Ovary (tissue), 9 donors: ENCODE results near the gene CAB39. TPM values are rescaled to one million over a fixed set of nuclear protein-coding genes. Genes with fewer than 3 reads are reported as not detected.

Experiments used
- DNase-seq, 5 donors: peaks; one replicate each; pipeline ENCODE4 v3.0.0-alpha.2; 2019 to 2020
- H3K27ac ChIP-seq, 2 donors: fragments of 200-600 bp; one replicate each; pipeline versions ENCODE4 v1.5.1 to v1.8.0; 2019 to 2022
- H3K27me3 ChIP-seq: fragments of 200-600 bp; one replicate; pipeline ENCODE4 v1.8.0; 2022
- H3K36me3 ChIP-seq: fragments of 200-600 bp; sonication (generic); one replicate; pipeline ENCODE4 v1.5.1; 2019
- H3K4me1 ChIP-seq: one replicate; pipeline ENCODE4 v1.8.1; 2013; ENCODE audit warnings: mild to moderate bottlenecking, moderate library complexity; ENCODE audit not compliant: insufficient read depth
- H3K4me3 ChIP-seq: fragments of 200-600 bp; sonication (generic); one replicate; pipeline ENCODE4 v1.5.1; 2017
- H3K9me3 ChIP-seq, 2 donors: fragments of 200-600 bp in 1 of 2; sonication (generic) in 1 of 2; one replicate each; pipeline versions ENCODE4 v1.5.1 to v1.8.1; 2013 to 2019; ENCODE audit warnings: mild to moderate bottlenecking in 1 of 2, moderate library complexity in 1 of 2
- CTCF ChIP-seq, 3 donors: fragments of 450-650 bp in 2 of 3; fragments of 200-600 bp in 1 of 3; IDR thresholded peaks; one replicate each; pipeline versions ENCODE4 v1.5.1 to v1.8.0; 2016 to 2022; ENCODE audit warnings: antibody characterized with exemption in 3 of 3, mild to moderate bottlenecking in 1 of 3
- EP300 ChIP-seq: sonication (generic); formaldehyde crosslinking; IDR thresholded peaks from one replicate; pipeline ENCODE4 v1.6.1; 2017; ENCODE audit warnings: antibody characterized with exemption
- POLR2A ChIP-seq: fragments of 450-650 bp; IDR thresholded peaks from one replicate; pipeline ENCODE4 v1.6.1; 2017; ENCODE audit warnings: antibody characterized with exemption, mild to moderate bottlenecking, moderate library complexity
- WGBS, 3 donors: extraction: QIAGEN DNeasy Blood & Tissue Kit in 1 of 3; methylation state at CpG; one replicate each; pipeline versions ENCODE4 v1.1.5 to v1.1.7; 2013 to 2017; 5-methylcytosine and 5-hydroxymethylcytosine counted together
- intact Hi-C, 4 donors: fragments of 100-400 bp; cut with DNase I; formaldehyde crosslinking; loops; one replicate each; pipeline versions ENCODE4 v1.11.0 to v1.15.1; 2022 to 2023
- polyA plus RNA-seq, 2 donors: library from polyadenylated mRNA; stranded (reverse); fragments of 200-250 nt in 1 of 2; fragments of 350-450 nt in 1 of 2; fragmentation: Illumina TruSeq in 1 of 2; extraction: RNeasy Lipid Tissue Mini Kit (QIAGEN cat#74804) in 1 of 2; gene quantifications; one replicate each; pipeline ENCODE4 v1.2.3, GENCODE V29; 2013 to 2014
- total RNA-seq, 7 donors: library from RNA; depleted of rRNA in 2 of 7; stranded (reverse); fragments of >200 nt in 2 of 7; fragmentation: NEBNext Ultra II Directional in 3 of 7; extraction: Animal tissue kit (Norgen Biotek cat#: 25700) in 3 of 7; gene quantifications; one replicate each; pipeline versions ENCODE4 v1.1.0 to v1.2.4, GENCODE V29; 2016 to 2023
- donor health status: DM: no; HTN: no; CAD: no; lungs with moderate emphysema.
- donor health status: DM: no; HTN: no; CAD: no.
- donor health status: Bipolar disorder and iron deficiency.
- donor health status: DM: yes; HTN: yes; CAD: no.
- donor health status: DM: no; HTN: no; CAD: no.
- donor health status: DM: yes; HTN: yes; CAD: no.

CAB39 gene
- total and polyA plus RNA-seq, 9 donors = 24.8 to 64.4 (median 50.4) TPM

GRCh38 chr2:230788554-230789175, 76.0 kb downstream of the CAB39 start:
- Histone ChIP-seq H3K9me3 (no peaks in the 10 kb centered on the region), H3K4me1 (no peaks in the 10 kb centered on the region), H3K27me3 (no peaks in the 10 kb centered on the region), H3K36me3 (no peaks in the 10 kb centered on the region), H3K27ac (no peak overlapping the region), H3K4me3 (no peak overlapping the region)
- DNase-seq = no peak
- WGBS, 3 donors = 94 to 99% (median 97%) methylated on average over 3 of the region's 3 CpGs
- intact Hi-C loops = no loop called here
- no peak for TF ChIP-seq EP300
- TF ChIP-seq POLR2A = no peak
- TF ChIP-seq CTCF (IDR thresholded peaks at IDR 0.05) = no peak

GRCh38 chr2:230790981-230791380, 78.3 kb downstream of the CAB39 start:
- Histone ChIP-seq H3K4me3 (no peak overlapping the region), H3K27ac (no peak overlapping the region), H3K4me1 (peaks cover 7% of the 10 kb centered on the region), H3K36me3 (no peaks in the 10 kb centered on the region), H3K27me3 (no peaks in the 10 kb centered on the region), H3K9me3 (no peaks in the 10 kb centered on the region)
- WGBS, 3 donors = 68 to 75% (median 69%) methylated on average over 1 of the region's 1 CpG
- TF ChIP-seq CTCF (IDR thresholded peaks at IDR 0.05) = no peak
- no peak for TF ChIP-seq EP300
- TF ChIP-seq POLR2A = no peak
- intact Hi-C loops = loop anchor here in 2 of 4 donors (10.0 kb wide), 1 partner anchor 76 kb away; the partner anchor contains the start of gene CAB39 (in 2 of the 2)
- no peak for DNase-seq

- no peaks in the 10 kb centered on the region for H3K36me3 ChIP-seq
- H3K4me1 ChIP-seq = peaks cover 10% of the 10 kb centered on the region
- intact Hi-C loops = loop anchor here in 2 of 4 donors (10.0 kb wide), 1 partner anchor 79 kb away; the partner anchor contains the start of gene CAB39 (in 2 of the 2)
- H3K4me3 ChIP-seq = no peak overlapping the region
- no peaks in the 10 kb centered on the region for H3K27me3 ChIP-seq
- peak overlapping the region in 1 of 2 donors; percentile 44 for H3K27ac ChIP-seq
- H3K9me3 ChIP-seq = no peaks in the 10 kb centered on the region
- TF ChIP-seq POLR2A (no peak), EP300 (no peak)
- 30 to 31% (median 30%) methylated on average over 8 of the region's 8 CpGs for WGBS, 3 donors
- peak; percentile 50 to 75 (median 69) for DNase-seq
Observed at GRCh38 chr2:230793572-230794359, 81.1 kb downstream of the CAB39 start.

GRCh38 chr2:230794497-230794896, 81.9 kb downstream of the CAB39 start:
- Histone ChIP-seq H3K4me3 (no peak overlapping the region), H3K9me3 (no peaks in the 10 kb centered on the region), H3K4me1 (peaks cover 10% of the 10 kb centered on the region), H3K27ac (peak overlapping the region; percentile 17 to 22), H3K27me3 (no peaks in the 10 kb centered on the region), H3K36me3 (no peaks in the 10 kb centered on the region)
- WGBS, 3 donors = 75 to 79% (median 78%) methylated on average over 7 of the region's 7 CpGs
- intact Hi-C loops = loop anchor here in 2 of 4 donors (10.0 kb wide), 1 partner anchor 80 kb away; the partner anchor contains the start of gene CAB39 (in 2 of the 2)
- no peak for DNase-seq
- no peak for TF ChIP-seq EP300
- TF ChIP-seq POLR2A = no peak
- no peak for TF ChIP-seq CTCF (IDR thresholded peaks at IDR 0.05)
